Fibroblast of mammary gland (primary cell): Measurements from ENCODE around the gene JARID2.

Experiments used
- DNase-seq: peaks from one replicate; pipeline ENCODE4 v3.0.0-alpha.2; 2010; ENCODE audit warnings: low read depth
- H3K4me3 ChIP-seq: 2 replicates; pipeline ENCODE4 v1.5.1; 2011; ENCODE audit warnings: low read depth, mild to moderate bottlenecking, low read length, moderate library complexity; ENCODE audit not compliant: control insufficient read depth
- TF ChIP-seq, protein P1 (sequence below): conservative IDR thresholded peaks from 2 replicates; pipeline ENCODE4 v1.5.1; 2011; ENCODE audit warnings: low read depth, low read length, inconsistent platforms; ENCODE audit not compliant: control insufficient read depth, insufficient read depth

Gene JARID2

DNA sequence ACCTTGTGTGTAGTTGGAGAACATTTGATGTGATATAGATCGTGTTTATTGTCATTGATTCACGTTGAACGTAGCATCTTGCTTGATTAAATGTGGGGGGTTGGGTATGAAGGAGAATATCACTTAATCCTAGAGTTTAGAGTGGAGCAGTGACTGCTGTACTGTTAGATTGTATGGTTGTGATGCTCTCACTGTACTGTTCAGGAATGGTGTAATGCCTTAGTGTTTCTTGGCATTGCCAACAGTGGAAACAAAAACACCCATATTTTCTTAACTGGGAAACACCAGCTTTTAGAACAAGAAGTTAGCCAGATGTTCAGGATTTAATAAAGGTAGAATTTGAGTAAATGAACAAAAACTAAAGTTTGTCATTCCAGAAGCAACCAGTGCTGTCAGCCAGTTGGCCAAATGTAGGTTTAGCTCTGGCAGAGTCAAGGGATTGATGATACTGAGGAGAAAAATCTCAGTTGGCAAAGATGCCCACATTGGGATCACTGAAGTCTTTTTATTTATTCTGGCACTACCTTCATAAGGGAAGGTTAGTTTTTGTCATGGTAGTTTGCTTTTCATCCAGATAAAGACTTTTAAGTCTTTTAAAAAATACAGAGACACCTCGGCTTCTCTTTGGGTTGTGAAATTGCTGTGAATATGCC is 129.9 kb downstream of the JARID2 start:
- no peak overlapping the region for H3K4me3 ChIP-seq
- TF ChIP-seq, protein P1, sequence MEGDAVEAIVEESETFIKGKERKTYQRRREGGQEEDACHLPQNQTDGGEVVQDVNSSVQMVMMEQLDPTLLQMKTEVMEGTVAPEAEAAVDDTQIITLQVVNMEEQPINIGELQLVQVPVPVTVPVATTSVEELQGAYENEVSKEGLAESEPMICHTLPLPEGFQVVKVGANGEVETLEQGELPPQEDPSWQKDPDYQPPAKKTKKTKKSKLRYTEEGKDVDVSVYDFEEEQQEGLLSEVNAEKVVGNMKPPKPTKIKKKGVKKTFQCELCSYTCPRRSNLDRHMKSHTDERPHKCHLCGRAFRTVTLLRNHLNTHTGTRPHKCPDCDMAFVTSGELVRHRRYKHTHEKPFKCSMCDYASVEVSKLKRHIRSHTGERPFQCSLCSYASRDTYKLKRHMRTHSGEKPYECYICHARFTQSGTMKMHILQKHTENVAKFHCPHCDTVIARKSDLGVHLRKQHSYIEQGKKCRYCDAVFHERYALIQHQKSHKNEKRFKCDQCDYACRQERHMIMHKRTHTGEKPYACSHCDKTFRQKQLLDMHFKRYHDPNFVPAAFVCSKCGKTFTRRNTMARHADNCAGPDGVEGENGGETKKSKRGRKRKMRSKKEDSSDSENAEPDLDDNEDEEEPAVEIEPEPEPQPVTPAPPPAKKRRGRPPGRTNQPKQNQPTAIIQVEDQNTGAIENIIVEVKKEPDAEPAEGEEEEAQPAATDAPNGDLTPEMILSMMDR = no peak
- DNase-seq = no peak

DNA sequence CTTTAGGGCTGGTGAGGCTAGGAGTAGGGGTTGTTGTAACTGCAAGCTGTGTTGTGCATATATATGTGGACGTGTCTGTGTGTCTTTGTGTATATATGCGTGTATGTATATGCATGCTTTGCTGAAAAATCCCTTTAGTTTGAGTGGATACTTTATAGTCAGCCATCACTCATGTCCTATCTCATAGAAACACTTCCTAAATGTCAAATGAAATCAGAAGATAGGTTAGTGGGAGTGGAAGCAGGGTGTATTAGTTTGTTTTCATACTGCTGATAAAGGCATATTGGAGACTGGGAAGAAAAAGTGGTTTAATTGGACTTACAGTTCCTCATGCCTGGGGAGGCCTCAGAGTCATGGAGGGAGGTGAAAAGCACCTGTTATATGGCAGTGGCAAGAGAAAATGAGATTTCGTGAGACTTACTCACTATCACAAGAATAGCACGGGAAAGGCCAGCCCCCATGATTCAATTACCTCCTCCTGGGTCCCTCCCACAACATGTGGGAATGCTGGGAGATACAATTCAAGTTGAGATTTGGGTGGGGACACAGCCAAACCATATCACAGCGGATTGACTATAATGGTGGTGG is 131.1 kb downstream of the JARID2 start:
- no peak for DNase-seq

GRCh38 chr6:15378272-15378671 is 132.4 kb downstream of the JARID2 start:
- TF ChIP-seq, protein P1 = no peak
- no peak overlapping the region for H3K4me3 ChIP-seq
- DNase-seq = no peak

More for the DNA sequence above, 131.1 kb downstream of the JARID2 start:
- no peak overlapping the region for H3K4me3 ChIP-seq
- TF ChIP-seq, protein P1 = no peak

DNA sequence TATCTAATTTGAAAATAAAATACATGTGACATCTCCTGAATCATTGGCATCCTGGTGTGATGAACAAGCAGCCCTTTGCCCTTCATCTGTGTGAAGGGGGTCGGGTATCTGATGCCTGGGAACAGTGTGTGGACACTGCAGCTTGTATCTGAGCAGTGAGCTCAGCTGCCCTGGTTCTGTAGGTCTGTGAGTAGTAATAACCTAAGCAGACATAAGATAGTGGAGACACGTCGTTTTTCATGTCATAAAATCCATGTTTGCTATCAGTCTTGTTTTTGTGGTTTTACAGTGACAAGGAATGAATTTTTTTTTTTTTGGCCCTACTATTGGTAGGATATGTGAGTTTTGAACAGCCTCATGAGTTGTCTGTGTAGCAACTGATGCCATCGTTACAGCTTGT is 133.0 kb downstream of the JARID2 start:
- TF ChIP-seq, protein P1 = no peak
- H3K4me3 ChIP-seq = no peak overlapping the region
- DNase-seq = no peak

DNA sequence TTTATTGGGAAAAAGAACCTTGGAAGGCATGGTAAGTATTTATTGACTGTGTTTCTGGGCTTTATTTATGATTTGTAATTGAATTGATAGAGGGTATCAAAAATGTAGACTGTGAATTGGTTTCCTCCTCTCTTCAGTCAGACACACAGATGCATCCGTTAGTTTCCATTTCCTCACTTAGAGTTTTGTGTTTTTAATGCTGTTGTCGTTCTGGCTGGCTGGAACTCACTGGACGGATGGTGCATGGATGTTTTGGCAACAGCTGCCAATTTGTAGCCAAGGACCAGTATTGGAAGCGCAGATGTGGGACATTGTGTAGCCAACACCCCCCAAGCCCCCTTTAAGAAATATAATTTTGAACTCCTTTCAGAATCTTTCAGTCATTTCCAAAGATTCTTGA is 134.5 kb downstream of the JARID2 start:
- DNase-seq = no peak
- TF ChIP-seq, protein P1 = no peak
- no peak overlapping the region for H3K4me3 ChIP-seq

- DNase-seq = no peak
- TF ChIP-seq, protein P1 = no peak
Measured at GRCh38 chr6:15382089-15382488, 136.2 kb downstream of the JARID2 start.

More at GRCh38 chr6:15382089-15382488, 136.2 kb downstream of the JARID2 start:
- no peak overlapping the region for H3K4me3 ChIP-seq
